NCI-H446 (cell line): ENCODE data around the gene FCRLA.
"Not testable (repeated sequence)": the region's sequence is repeated elsewhere in the genome, so short reads cannot be mapped to it uniquely, and the experiment has no call there.

Experiments
- DNase-seq, 2 experiments: peaks; one replicate each; lab custom pipeline; 2025; lab: John Stamatoyannopoulos, UW

FCRLA gene

DNA sequence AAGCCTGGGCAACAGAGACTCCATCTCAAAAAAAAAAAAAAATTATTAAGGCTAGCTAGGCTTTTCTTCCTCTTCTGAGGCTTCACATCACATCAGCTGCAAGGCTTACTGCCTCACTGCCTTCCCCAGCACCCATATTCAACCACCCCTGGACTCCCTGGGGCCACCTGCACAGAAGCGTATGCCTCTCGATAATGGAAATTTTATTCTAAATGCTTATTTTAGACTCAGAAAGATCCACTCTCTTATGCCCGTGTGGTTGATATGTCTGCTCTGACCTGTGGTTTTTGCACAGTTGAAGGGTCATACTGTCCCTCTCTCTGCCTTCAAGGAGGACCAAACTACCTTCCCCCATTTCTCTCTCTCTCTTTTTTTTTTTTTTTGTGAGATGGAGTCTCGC is 1.5 kb upstream of the FCRLA start:
- DNase-seq = no peak

DNA sequence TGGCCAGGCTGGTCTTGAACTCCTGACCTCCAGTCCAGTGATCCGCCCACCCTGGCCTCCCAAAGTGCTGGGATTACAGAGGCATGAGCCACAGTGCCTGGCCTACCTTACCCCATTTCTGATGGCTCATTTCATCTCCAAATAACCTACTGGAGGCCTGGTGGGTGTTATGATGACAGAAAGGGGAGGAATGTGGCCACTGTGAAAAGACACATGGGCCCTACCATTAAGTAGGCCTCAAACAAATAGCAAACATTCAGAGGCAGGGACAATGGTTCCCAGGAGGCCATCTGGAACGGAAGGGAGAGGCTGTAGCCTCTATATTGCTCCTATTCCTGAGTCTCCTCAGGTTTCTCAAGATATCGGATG is 932 bp upstream of the FCRLA start:
- DNase-seq = no peak

DNA sequence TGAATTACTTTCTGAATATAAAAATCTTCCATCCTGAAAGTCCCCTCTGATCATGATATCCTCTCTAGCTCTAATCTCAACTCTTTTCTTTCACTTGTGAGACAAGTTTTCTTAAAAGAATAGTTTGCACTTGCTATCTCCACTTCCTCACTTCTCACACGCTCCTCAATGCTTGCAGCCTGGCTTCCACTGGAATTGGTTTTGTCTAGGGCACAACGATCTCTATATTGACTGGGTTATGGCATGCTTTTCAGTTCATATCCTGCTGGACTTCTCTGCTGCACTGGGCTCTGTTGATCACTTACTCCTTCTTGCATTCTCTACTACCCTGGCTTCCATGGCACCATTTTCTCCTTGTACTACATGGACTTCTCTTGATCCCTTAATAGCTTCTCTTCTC is 474 bp downstream of the FCRLA start:
- DNase-seq = no peak

DNA sequence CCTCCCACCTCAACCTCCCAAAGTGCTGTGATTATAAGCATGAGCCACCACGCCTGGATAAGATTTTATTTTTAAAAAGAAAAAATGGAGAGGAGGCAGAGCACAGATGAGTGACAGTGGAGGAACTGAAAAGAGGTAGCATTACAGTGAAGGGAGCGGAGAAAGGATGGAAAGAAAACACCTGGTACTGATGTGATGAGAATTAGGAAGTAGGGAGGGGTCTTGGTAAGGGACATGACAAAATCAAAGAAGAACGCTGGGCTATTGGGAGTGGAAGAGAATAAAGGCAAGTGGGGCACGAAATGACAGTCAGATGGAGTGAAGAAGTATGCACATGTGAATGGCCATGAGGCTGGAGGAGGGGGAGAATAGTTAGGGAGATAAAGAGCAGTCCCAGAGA is 2.3 kb downstream of the FCRLA start:
- no peak for DNase-seq

DNA sequence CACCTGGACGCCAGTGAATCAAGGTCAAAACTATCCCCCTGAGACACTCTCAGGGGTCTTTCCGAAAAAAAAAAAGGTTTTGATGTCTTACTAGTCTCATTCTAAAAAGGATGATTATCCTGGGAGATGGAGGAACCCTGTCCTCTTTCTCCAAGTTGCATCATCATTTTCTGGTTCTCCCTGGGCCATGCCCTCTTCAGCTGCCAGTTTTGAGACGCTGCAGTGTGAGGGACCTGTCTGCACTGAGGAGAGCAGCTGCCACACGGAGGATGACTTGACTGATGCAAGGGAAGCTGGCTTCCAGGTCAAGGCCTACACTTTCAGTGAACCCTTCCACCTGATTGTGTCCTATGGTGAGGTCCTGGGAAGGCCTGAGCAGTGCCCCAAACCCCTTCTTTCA is 3.5 kb downstream of the FCRLA start:
- no peak for DNase-seq

DNA sequence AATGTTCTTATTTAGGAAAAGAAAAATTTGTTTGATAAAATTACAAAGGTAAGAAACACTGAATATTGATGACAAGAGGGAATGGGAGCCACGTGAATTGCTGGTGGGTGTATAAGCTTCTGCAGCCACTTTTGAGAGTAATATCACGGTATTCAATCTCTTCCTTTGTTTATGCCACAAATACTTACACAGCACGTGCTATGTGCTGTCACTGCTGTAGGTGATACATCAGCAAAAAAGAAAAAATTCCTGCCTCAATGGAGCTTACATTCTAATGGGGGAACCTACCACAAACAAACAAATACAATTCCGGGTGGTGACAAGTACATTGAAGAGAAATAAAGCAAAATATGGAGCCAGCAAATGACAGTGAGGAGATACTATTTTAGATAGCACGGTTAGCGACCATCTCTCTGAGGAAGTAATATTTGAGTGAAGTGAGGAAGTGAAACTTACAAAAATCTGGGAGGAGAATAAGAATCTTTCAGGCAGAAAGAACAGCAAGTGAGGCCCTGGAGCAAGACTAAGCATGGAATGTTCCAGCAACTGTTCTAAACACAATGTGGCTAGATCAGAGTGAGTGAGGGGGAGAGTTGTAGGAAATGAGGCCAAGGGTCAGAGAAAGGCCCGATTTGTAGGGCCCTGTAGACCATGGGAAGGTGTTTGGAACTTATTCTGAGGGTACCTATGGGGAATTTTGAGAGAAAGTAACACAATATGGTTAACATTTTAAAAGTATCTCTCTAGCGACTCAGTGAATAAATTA is 11.7 kb downstream of the FCRLA start:
- no peak for DNase-seq

DNA sequence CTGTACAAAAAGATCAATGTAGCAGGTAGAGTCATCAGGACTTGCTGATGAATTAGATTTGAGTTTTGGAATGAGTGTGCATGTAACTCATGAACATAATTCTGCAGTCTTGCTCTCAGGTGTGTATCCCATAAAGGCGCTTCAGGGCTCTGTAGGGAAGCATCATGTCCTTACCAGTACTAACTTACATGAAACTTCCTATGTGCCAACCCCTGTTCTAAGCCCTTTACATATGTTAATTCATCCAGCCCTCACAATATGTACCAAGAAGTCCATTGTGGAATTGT is 12.2 kb downstream of the FCRLA start:
- DNase-seq = no peak

DNA sequence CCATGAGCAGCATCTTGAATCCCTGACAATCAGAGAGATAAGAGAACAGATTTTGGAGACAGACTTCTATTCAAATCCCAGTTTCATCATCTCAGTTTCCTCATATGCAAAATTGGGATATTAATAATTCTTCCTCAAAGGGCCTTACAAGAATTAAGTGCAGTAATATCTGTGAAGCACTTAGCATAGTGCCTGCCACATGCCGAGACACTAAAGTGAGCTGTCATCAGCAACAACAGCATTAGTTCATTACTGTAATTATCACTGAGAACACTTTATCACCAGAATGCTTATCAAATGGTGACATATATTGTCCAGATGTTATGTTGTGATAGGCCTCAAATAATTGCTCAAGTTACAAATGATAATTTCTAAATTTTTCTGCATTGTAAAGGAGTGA is 13.4 kb downstream of the FCRLA start:
- DNase-seq = no peak

DNA sequence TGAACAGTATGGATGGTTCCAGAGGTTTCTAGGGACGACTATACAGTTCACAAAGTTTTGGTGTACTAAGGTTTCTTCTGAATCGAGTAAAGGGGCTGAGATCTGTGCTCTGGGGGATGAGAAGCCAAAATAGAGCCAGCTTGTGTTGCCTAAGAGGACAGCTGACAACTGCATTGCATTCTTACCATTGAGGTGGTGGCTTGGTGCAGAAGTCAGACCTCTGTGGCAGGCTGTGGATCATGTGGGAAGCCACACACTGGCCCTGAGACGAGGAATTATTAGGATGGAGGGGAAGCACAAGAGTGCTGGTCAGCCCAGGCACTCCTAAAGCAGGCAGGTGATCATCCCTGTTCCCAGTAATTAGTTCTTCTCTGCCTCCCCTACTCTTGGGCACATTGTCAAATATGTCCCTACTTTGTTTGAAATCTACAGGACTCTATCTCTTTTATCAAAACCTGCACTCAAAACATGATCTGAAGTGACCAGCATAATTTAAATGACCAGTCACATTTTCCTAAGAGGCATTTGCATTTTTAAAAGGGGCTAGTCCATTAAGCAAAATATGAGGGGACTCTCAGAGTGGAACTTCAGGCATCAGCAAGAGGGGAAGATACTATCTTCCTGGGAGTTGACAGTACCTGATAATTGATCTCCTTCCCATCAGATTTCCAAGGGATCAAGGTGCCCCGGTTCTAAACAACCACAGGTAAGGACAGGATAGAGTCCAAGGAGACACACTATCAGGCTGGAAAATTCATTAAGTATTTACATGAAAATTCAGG is 14.1 kb downstream of the FCRLA start, which contains the start of gene FCRLB:
Gene FCRLB (plus strand): TSS at position 589 of the 782 bp plus-strand sequence. CDS start 1,129 bp downstream, outside the sequence.
- DNase-seq = no peak

DNA sequence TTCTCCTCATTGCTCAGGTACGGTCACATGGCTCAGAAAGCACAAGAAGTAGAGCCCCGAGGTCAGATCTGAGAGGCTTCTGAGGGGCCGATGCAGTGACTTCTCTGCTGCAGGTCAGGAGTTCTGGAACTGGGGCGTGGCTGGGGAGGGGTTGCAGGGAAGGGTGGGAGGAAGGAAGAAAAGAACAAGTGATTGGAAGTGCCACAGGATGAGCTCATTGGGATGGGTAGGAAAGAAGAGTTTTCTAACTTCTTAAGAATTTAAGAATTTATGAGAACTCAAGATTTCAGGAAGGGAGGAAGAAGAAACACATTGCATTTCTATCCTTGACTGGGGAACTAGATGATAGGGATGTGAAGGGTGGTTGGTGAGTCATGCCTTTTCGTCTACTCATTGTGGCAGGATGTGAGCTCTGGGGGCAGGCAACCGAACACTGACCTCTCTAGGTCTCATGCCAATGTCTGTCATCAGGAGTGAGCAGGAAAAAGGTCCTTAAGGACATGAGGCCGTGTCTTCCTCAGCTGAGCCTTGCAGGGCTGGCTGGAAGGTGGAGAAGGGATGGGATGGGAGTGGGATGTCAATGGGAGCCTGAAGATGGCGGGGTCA is 14.8 kb downstream of the FCRLA start:
- DNase-seq = no peak

DNA sequence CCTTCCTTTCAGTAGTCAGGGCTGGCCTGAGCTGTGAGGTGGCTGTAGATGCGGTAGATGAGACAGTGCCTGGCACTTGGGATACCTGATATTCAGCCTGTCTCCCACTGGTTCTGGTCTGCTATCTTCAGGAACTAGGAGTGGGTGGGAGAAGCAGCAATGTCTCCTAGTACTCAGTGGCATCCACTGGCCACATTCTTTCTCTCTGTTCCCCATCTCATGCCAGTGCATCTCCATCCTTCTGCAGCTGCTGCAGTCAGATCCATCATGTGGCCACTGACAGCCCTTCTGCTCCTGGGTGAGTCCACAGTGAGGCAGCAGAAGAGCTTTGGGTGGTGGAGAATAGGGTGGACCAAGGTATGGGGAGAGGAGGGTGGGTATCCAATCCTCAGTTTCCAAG is 15.4 kb downstream of the FCRLA start:
- no peak for DNase-seq

DNA sequence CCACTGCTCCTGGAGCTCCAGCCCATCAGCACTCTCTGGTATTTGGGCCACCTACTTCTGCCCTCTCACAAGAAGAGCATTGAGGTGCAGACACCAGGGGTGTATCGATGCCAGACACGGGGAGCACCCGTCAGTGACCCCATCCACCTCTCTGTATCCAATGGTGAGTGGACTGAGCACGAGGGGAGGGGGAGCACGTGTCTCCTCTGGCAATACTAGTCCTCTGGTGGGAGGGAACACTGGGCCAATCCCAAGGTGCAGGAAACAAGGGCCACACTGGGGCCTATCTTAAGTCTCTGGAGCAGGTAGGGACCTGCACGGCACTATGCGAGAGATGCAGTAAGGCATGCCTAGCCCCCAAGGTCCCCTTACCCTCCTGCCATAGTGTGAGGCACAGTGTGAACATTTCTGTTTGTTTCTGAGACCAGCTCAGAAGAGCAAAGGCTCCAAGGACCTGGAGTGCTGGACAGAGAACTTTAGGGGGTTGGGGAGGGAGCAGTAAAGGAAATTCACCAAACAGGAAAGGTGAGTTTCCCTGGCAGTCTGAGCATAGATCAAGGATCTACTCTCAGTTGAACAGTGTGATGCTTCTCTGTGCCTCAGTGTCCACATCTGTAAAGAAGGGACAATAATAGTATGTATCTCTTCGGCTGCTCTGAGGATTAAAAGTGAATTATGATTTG is 16.6 kb downstream of the FCRLA start:
- DNase-seq = no peak

DNA sequence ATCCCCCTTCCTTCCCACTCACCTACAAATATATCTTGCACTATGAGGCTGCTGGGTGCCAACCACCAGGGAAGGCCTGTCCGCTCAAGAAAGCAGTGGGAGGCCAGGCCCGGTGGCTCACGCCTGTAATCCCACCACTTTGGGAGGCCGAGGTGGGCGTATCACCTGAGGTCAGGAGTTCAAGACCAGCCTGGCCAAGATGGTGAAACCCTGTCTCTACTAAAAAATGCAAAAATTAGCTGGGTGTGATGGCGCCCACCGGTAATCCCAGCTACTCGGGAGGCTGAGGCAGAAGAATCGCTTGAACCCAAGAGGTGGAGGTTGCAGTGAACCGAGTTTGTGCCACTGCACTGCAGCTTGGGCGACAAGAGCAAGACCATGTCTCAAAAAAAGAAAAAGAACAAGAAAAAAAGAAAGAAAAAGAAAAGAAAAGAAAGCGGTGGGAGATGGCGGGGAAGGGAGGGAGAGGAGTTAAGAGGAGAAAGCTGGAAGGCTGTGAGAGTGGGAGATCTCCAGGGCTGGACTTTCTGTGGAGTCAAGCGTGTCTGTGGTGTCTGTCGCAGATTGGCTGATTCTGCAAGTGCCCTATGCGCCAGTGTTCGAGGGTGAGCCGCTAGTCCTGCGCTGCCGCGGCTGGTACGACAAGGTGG is 18.4 kb downstream of the FCRLA start:
- not testable (repeated sequence) for DNase-seq

DNA sequence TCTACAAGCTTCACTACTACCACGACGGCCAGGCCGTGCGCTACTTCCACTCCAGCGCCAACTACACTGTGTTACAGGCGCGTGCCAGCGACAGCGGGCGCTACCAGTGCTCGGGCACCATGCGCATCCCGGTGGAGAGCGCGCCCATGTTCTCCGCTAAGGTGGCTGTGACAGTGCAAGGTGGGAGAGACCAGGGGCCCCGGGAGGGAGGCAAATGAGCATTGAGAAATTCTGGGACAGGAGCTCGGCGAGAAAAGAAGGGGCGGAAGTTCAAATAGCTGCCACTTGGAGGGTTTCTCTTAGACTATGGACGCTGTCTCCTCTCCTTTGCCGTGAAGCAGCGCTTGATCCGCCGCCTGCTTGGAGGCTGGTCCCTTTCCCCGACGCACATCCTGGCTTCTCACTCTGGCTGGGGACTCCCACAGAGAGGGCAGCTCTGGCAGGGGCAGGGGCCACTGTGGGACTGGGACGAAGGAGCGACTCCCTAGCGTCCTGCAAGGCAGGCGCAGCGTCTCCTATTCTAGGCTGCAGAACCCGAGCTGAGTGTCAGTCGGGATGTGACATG is 19.0 kb downstream of the FCRLA start:
- DNase-seq = peak in 1 of 2 experiments; percentile 21

DNA sequence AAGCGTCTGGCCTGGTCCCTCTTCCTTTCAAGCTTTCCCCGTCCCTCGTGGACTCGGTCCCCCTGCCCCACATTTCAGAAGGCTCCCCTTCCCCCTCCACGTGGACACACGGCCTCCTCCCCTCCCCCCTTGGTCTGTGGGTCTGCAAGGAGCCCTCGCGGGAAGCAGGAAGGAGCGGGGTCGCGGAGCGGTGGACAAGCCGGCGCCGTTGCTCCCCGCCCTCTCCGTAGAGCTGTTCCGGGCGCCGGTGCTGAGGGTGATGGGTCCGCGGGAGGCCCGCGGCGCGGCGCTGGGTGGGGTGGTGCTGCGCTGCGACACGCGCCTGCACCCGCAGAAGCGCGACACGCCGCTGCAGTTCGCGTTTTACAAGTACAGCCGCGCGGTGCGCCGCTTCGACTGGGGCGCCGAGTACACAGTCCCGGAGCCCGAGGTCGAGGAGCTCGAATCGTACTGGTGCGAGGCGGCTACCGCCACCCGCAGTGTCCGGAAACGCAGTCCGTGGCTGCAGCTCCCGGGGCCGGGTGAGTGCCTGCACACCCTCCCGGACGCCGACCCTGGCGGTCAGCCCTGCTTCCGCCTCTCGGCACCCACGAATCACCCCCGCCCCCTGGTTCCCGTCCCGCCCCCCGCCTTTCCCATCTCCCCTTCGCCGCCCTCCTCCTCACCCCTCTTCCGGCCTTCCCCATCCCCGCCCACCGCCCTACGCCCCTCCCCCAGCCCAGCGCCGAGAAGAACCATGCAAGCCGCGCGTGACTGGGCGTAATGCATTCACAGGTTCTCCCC is 19.6 kb downstream of the FCRLA start:
- peak in 1 of 2 experiments; percentile 40 for DNase-seq

DNA sequence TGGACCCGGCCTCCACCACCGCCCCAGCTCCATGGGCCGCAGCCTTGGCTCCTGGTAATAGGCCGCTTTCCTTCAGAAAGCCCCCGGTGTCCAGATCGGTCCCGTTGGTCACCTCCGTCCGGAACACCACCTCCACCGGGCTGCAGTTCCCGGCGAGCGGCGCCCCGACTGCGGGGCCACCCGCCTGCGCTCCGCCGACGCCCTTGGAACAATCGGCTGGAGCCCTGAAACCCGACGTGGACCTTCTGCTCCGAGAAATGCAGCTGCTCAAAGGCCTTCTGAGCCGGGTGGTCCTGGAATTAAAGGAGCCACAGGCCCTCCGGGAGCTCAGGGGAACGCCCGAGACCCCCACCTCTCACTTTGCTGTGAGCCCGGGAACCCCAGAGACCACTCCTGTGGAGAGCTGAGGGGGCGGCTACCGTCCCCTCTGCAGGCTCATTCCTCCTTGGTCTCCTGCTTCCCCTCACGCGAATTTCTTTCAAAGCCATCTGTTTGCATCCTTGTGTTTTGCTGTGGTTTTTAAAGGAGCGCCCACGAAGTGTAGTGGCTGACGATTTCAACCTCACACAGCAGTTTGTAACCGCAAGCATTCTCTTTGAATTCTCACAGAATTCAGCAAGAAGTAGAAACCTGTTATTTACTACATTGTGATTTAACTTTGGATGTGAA is 20.4 kb downstream of the FCRLA start:
- DNase-seq = no peak

DNA sequence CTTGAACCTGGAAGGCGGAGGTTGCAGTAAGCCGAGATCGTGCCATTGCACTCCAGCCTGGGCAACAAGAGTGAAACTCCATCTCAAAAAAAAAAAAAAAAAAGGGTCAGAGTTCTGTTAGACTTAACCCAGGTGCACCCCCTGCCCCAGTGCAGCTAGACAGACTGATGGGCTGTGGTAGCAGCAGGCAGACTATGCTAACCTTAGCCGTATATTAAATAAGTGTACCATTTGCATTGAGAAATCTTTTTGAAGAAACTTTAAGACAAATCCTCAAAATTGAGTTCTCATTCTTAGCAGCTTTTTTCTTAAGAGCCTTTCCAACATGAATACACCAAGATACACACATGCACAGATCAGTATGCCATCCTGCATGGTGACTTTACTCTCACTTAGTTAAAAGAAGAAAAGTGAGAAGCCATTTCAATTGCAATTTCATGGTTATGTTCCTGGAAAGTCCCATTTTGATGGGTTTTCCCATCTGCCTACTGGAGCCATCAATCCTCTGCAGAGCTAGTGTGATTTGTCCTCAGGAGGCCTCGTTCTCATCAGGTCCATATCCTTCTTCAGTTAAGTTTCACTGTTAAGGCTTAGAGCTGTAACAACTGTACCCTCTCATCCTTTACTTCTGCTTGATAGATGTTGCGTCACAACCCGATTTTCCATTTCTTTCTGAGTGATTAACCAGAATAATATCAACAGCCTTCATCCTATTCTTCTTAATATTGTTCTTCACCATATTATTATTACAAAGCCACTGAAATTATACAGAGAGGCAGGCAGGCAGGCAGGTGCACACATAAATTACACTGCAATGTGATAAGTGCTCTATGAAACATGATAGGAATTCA is 21.6 kb downstream of the FCRLA start:
- no peak for DNase-seq

DNA sequence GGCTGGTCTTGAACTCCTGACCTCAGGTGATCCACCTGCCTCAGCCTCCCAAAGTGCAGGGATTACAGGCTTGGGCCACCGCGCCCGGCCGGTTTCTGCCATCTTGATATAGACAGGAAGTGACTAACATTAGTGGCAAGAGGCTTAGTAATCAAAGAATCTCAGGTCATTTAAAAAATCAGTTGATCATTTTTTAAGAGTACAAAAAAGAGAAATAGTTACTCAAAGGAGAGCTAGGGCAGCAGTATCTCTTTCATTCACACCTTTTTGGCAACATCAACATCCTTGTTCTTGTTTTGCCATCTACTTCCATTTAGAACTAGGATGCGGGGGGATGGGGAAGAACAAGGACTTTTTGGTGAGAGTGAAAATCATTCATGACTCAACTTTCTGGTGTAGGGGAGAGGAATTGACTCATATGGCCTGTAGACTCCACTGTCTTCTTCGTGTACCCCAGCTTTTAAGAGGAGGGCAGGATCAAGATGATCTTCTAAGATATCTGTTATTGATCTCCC is 23.1 kb downstream of the FCRLA start:
- DNase-seq = no peak

DNA sequence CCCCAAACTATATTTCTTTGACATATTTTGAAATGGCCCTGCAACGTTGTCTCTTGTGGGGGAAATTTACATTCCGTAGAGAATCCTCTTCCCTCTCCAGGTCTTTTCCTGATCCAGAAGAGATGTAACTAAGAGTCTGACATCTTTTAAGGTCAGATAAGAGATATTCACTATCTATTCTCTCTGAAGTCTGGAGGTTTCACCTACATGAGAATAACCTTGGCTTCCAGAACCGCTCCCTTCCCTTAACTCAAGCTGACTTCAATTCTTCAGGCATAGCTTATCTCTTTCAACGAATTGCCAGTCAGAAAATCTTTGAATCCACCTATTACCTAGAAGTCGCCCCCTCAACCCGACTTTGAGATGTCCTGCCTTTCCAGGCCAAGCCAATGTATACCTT is 24.2 kb downstream of the FCRLA start:
- no peak for DNase-seq
